GM18909 (cell line): ENCODE measurements around the gene CNN2.

ENCODE experiments used
- ATAC-seq: cut with Tn5 transposase; IDR thresholded peaks from one replicate; pipeline ENCODE4 v1.9.1; 2021; ENCODE audit warnings: mild to moderate bottlenecking; ENCODE audit not compliant: unreplicated experiment, poor library complexity

CNN2 gene

DNA sequence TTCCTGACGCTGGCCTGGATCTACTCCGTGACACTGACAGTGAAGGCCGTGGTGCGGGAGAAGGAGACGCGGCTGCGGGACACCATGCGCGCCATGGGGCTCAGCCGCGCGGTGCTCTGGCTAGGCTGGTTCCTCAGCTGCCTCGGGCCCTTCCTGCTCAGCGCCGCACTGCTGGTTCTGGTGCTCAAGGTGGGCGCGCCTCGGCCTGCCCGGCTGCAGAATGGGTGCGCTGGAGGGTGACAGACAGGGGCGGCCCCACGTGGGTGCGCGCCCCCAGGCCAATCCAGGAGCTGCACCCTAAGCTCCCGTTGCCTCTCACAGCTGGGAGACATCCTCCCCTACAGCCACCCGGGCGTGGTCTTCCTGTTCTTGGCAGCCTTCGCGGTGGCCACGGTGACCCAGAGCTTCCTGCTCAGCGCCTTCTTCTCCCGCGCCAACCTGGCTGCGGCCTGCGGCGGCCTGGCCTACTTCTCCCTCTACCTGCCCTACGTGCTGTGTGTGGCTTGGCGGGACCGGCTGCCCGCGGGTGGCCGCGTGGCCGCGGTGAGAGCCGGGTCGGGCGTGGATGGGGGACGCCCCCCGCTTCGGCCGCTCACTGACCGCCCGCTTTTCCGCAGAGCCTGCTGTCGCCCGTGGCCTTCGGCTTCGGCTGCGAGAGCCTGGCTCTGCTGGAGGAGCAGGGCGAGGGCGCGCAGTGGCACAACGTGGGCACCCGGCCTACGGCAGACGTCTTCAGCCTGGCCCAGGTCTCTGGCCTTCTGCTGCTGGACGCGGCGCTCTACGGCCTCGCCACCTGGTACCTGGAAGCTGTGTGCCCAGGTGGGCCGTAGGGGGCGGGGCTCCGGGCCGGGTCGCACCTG is 20.7 kb downstream of the CNN2 start:
- no peak for ATAC-seq

GRCh38 chr19:1047696-1048147 is 21.3 kb downstream of the CNN2 start:
- no peak for ATAC-seq

GRCh38 chr19:1049106-1049505 is 22.7 kb downstream of the CNN2 start:
- no peak for ATAC-seq

DNA sequence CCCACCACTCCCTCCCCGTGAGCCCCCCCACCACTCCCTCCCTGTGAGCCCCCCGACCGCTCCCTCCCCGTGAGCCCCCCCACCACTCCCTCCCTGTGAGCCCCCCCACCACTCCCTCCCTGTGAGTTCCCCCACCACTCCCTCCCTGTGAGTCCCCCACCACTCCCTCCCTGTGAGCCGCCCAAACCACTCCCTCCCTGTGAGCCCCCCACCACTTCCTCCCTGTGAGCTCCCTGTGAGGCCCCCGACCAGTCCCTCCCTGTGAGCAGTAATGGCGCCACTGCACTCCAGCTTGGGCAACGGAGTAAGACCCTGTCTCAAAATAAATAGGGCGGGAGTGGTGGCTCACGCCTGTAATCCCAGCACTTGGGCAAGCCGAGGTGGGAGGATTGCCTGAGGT is 23.4 kb downstream of the CNN2 start:
- ATAC-seq = no peak

GRCh38 chr19:1050989-1051788 is 24.8 kb downstream of the CNN2 start:
- ATAC-seq = no peak

GRCh38 chr19:1051791-1052190 is 25.4 kb downstream of the CNN2 start:
- ATAC-seq = no peak

GRCh38 chr19:1052349-1052975 is 26.1 kb downstream of the CNN2 start:
- no peak for ATAC-seq

DNA sequence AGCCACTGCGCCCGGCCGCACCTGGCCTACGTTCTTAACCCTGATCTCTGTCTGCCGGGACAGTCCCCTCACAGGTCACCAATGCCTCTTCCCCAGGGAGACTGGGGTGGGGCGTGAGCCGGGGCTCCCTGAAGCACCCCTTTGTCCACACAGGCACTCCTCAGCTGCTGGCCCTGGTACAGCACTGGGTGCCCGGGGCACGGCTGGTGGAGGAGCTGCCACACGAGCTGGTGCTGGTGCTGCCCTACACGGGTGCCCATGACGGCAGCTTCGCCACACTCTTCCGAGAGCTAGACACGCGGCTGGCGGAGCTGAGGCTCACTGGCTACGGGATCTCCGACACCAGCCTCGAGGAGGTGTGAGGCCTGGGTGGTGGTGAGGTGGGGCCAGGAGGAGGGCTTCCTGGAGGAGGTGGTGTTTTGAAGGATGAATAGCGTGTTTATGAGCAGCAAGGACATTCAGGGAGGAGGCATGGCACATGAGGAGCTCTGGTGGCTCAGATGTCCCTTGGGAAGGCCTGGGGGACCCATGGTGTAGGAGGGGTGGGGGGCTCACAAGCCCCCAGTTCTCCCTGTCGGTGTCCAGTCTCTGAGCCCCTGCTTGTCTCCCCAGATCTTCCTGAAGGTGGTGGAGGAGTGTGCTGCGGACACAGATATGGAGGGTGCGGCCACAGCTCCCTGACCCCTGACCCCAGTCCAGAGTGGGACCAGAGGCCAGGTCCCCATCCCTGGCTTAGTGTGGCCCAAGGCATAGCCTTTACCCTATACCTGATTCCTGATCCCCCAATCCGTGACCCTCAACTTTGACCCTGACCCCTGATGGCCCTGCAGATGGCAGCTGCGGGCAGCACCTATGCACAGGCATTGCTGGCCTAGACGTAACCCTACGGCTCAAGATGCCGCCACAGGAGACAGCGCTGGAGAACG is 27.0 kb downstream of the CNN2 start:
- no peak for ATAC-seq

- ATAC-seq = no peak
These were observed 28.0 kb downstream of the CNN2 start for GRCh38 chr19:1054102-1055027.

GRCh38 chr19:1055028-1055425 is 28.6 kb downstream of the CNN2 start:
- ATAC-seq = no peak

DNA sequence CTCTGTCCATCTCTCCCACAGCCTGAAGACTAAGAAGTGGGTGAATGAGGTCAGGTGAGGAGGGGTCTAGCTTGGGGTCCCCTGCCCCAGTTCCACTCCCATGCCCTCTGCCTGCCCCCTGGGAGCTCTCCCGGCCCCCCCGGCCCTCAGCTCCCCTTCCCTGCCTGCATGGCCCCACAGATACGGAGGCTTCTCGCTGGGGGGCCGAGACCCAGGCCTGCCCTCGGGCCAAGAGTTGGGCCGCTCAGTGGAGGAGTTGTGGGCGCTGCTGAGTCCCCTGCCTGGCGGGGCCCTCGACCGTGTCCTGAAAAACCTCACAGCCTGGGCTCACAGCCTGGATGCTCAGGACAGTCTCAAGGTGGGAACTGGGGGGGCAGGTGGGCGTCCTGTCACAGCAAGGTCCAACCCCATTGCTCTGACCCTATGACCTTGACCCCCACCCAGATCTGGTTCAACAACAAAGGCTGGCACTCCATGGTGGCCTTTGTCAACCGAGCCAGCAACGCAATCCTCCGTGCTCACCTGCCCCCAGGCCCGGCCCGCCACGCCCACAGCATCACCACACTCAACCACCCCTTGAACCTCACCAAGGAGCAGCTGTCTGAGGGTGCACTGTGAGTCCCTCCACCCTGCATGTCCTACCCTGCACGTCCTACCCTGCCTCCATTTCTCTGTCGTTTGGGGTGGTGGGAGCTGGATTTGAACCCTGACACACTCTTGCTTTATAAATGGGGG is 29.6 kb downstream of the CNN2 start:
- no peak for ATAC-seq

DNA sequence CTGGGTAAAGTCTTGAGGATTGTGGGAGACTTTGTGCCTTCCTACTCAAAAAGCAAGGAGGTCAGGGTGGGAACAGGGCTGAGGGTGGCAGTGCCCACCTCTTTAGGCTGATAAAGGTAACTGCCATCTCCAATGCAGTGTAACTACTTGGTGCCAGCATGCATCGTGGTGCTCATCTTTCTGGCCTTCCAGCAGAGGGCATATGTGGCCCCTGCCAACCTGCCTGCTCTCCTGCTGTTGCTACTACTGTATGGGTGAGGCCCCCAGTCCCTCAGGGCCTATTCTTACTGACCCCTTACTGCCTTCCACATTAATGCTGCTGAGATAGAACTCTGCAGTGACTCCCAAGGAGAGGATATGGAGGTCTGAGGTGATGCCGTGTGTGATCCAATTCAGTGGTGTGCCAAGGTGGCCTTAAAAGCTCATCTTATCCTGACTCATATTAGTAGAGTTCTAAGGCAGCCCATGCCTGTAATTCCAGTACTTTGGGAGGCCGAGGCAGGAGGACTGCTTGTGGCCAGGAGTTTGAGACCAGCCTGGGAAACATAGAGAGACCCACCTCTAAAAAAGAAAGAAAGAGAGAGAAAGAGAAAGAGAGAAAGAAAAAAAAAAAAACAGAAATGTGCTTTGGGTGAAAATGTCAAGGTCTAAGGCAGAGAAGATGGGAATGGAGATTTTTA is 30.9 kb downstream of the CNN2 start:
- ATAC-seq = no peak

DNA sequence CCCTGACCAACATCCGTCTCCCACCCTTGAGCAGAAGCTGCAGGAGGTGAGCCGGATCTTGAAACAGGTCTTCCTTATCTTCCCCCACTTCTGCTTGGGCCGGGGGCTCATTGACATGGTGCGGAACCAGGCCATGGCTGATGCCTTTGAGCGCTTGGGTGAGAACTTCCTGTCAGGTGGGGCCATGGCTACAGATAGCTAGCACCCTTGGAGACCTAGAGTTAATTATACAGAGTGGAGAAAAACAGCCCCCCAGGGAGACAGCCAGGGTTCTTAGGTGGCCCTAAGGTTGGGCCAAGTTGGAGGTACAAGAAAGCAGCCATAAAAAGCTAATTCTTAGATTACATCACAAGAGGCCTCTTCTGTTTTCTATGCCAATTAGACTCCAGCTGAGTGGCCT is 31.7 kb downstream of the CNN2 start:
- ATAC-seq = no peak

DNA sequence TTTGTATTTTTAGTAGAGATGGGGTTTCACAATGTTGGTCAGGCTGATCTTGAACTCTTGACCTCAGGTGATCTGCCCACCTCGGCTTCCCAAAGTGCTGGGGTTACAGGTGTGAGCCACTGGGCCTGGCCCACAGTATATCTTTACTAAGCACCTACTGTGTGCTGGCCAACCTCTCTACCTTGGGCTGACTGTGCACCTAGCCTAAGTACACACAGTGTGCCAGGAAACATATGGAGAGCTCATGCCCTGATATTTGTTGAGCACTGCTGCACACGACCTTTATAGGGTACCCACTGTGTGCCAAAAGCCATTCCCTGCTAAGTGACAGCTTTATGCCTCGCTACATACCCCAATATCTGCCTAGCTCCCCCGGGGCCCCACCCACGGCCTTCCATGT is 34.3 kb downstream of the CNN2 start:
- ATAC-seq = no peak

- no peak for ATAC-seq
These were observed 35.6 kb downstream of the CNN2 start for GRCh38 chr19:1061987-1062386.

DNA sequence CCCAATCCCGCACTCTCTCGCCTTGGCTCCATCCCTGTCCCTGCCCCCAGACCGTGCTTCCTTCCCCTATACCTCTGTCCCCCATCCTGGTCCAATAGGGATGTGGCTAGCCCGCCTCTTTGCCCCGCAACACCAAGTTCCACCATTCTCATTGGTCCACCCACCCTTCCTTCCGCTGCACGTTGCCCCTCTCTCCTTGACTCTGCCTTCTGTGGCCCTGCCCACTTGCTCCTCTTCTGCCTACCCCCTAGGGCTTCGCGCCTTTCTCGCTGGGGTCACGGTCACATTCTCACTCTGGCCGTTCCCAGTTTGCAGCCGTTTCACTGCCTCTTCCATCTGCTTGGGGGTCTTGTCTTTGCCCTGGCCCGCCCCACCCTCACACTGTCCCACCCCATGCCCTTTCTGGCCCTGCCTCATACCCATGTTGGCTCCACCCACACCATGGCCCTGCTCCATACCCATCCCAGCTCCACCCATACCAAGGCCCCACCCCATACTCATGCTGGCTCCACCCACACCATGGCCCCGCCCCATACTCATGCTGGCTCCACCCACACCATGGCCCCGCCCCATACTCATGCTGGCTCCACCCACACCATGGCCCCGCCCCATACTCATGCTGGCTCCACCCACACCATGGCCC is 36.1 kb downstream of the CNN2 start:
- ATAC-seq = no peak
